ENCODE results near the gene PARD3.

Gene PARD3

DNA sequence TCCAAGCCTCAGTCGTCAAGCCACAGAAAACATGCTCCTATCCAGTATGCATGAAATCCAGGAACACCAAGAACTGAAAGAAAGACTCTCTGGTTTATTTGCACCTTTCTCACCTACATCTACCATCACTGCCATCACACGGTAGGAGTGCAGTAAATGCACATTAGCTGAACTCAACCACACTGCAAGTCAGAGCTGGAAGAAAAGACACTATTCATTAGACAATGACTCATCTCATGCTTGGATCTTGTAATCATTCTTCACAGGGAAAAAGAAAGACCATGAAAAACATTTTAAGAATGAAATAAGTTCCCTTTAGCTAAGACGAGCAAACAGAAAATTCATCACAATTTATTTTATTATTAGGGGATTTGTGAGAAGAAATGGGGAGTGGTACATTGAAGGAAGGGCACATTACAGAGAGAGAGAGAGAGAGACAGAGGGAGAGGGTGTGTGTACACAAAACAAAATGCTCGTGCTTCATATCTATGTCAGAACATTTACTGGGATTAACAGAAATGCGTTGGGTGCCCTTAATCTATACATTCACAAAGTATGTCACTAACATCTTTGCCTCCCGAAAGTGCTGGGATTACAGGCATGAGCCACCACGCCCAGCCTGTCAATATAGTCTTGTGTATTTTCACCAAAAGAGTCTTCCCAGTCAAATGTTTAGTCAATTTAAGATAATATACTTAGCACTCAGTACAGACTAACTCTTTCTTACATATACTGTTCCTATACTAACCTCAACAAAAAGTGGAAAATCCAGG is 324.9 kb downstream of the PARD3 start:
- TF ChIP-seq, protein P1, sequence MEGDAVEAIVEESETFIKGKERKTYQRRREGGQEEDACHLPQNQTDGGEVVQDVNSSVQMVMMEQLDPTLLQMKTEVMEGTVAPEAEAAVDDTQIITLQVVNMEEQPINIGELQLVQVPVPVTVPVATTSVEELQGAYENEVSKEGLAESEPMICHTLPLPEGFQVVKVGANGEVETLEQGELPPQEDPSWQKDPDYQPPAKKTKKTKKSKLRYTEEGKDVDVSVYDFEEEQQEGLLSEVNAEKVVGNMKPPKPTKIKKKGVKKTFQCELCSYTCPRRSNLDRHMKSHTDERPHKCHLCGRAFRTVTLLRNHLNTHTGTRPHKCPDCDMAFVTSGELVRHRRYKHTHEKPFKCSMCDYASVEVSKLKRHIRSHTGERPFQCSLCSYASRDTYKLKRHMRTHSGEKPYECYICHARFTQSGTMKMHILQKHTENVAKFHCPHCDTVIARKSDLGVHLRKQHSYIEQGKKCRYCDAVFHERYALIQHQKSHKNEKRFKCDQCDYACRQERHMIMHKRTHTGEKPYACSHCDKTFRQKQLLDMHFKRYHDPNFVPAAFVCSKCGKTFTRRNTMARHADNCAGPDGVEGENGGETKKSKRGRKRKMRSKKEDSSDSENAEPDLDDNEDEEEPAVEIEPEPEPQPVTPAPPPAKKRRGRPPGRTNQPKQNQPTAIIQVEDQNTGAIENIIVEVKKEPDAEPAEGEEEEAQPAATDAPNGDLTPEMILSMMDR (conservative IDR thresholded peaks at IDR 0.05): no peak
- no peak overlapping the region for H3K27ac ChIP-seq

DNA sequence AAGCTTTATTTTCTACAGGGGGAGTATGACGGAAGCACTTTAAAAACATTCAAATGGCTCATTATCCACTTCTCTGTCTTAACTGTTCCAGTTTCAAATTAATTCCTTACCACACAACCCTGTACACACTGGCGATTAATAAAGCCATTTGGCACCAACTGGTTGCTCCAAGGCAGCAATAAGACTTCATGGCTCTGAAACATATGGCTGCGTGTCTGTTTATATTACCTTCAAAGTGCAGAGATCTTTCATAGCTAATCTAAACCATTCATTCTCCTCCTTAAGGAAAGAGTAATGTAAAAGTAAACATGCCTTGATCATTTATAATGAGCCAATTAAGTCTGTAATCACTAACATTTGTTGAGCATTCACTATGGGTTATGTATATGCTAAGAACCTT is 325.7 kb downstream of the PARD3 start:
- TF ChIP-seq, protein P1 (conservative IDR thresholded peaks at IDR 0.05): no peak
- no peak overlapping the region for H3K27ac ChIP-seq

DNA sequence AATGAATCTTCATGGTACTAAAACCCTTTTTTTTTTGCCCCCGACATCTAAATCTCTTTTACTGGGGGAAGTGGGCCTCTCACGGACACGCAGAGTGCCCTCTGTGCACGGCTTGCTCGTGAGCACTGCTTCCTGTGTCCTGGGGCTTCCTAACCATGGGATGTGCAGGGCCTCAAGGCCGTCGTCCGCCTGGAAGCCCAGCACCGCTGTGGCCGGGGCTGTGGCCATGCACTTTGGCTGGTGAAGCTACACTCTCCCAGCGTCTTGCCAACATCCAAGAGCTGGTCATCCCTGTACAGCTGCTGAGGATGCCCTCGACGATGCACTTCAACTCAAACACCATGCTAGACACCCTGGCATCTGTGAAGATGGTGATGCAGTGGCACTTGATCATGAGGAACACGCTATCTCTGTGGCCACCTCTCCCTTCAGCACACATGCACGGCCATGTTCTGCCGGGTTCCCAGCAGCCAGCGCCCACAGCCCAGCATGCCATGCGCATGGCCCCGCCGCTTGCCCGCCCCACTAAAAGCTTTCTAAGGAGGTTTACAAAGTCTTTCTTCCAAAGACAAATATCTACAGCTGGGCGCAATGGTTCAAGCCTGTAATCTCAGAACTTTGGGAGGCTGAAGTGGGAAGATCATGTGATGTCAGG is 326.5 kb downstream of the PARD3 start:
- H3K27ac ChIP-seq: no peak overlapping the region
- TF ChIP-seq, protein P1 (conservative IDR thresholded peaks at IDR 0.05): no peak

DNA sequence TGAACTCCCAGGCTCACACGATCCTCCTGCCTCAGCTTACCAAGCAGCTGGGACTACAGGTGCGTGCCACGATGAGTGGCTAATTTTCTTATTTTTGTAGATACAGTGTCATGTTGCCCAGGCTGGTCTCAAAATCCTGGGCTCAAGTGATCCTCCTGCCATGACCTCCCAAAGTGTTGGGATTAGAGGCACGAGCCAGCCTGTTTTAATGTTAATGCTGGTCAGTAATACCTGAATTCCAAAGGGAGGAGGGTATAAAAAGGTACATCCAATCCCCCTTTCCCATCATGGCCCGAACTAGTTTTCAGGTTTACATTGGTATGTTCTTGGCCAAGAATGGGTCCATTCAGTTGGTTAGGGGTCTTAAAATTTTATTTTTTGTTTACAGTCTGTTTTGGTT is 329.1 kb downstream of the PARD3 start:
- TF ChIP-seq, protein P1 (conservative IDR thresholded peaks at IDR 0.05): no peak
- H3K27ac ChIP-seq: no peak overlapping the region

DNA sequence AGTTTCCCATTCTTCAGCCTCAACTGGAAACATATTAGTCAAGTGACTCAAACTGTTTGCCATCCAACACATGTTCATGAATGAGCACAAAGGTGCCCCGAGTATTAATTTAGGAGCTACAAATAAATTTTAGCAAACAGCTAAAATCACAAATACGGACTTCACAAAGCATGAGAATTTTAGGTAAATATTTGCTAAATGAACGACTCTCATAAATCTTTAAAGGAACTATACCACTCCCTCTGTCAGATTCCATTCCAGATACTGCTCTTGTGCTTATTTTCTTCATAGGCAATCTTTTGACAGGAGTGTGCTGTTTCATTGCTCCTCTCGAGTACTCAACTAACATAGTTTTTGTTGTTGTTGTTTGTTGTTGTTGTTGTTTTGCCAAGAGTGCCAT is 330.9 kb downstream of the PARD3 start:
- H3K27ac ChIP-seq: no peak overlapping the region
- TF ChIP-seq, protein P1 (conservative IDR thresholded peaks at IDR 0.05): no peak

DNA sequence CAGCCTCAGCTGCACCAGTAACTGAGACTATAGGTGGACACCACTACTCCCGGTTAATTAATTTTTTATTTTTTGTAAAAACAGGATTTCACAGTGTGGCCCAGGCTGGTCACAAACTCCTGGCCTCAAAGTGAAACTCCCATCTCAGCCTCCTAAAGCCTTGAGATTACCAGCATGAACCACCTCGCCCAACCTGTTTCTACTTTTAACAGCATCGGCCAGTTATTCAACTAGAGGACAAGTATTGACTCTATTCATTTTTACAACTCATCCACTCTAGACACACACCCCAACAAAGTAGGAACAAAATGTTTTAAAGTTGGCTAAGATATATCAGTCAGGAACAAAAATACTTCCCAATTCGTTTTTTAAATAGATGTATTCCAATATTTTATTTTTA is 334.8 kb downstream of the PARD3 start:
- H3K27ac ChIP-seq: no peak overlapping the region
- TF ChIP-seq, protein P1 (conservative IDR thresholded peaks at IDR 0.05): no peak

DNA sequence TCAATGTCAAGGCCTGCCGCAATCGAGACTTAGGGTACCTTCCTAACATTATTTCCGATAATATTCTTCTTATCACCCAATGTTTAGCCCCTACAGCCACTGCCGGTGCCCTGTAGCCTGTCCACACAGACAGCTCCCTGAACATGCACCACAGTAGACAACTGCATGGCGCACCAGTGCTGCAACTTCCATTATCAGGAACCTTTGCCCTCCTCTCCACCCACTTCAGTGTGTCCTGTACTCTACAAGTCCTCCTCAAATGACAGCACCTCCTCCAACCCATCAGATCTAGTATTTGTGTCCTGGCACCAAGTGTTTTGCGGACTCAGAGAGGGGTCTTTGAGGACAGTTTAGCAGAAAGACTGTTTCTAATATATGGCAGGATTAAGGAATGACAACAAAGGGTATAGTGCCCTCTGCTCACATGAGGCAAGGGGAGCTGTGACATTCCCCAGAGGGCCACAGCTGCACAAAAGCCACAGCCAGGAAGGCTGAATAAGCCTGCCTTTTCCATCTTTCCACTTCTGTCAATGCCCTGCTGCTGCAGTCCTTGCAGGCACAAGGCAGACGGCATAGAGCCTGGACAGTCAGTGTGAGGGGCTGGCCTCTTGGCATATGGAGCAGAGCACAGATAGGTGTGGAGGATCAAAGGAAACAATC is 335.4 kb downstream of the PARD3 start:
- TF ChIP-seq, protein P1 (conservative IDR thresholded peaks at IDR 0.05): no peak
- H3K27ac ChIP-seq: no peak overlapping the region
